Gastroesophageal sphincter (tissue), 4 donors: ENCODE measurements around the gene UGGT1. TPM values are rescaled to one million over a fixed set of nuclear protein-coding genes. Genes with fewer than 3 reads are reported as not detected.

Experiments
- ATAC-seq: fragments of 150-250 bp; one replicate; pipeline ENCODE4 v1.9.1; 2016; ENCODE audit warnings: mild to moderate bottlenecking, moderate library complexity
- H3K27ac ChIP-seq, 4 donors: fragments of 200-600 bp; sonication (generic) in 3 of 4; 1 replicate in 3 of 4; 2 replicates in 1 of 4; pipeline ENCODE4 v1.5.1; 2016 to 2019
- H3K27me3 ChIP-seq: fragments of 200-600 bp; sonication (generic); one replicate; pipeline ENCODE4 v1.5.1; 2019
- H3K36me3 ChIP-seq, 2 donors: fragments of 200-600 bp; sonication (generic); one replicate each; pipeline ENCODE4 v1.5.1; 2019; ENCODE audit warnings: control low read depth in 1 of 2
- H3K4me1 ChIP-seq, 3 donors: fragments of 200-600 bp; sonication (generic); 1 replicate in 2 of 3; 2 replicates in 1 of 3; pipeline ENCODE4 v1.5.1; 2016 to 2019; ENCODE audit warnings: control low read depth in 2 of 3
- H3K4me3 ChIP-seq, 2 donors: fragments of 200-600 bp; sonication (generic); one replicate each; pipeline ENCODE4 v1.5.1; 2019; ENCODE audit warnings: mild to moderate bottlenecking in 1 of 2, moderate library complexity in 1 of 2
- H3K9me3 ChIP-seq, 3 donors: fragments of 200-600 bp; sonication (generic); one replicate each; pipeline ENCODE4 v1.5.1; 2017 to 2019; ENCODE audit warnings: control low read depth in 2 of 3
- EP300 ChIP-seq: sonication (generic); formaldehyde crosslinking; IDR thresholded peaks from one replicate; pipeline ENCODE4 v1.6.1; 2017; ENCODE audit warnings: antibody characterized with exemption, mild to moderate bottlenecking
- POLR2A ChIP-seq, 2 donors: fragments of 450-650 bp; IDR thresholded peaks; one replicate each; pipeline ENCODE4 v1.6.1; 2017; ENCODE audit warnings: antibody characterized with exemption in 2 of 2, mild to moderate bottlenecking in 2 of 2, moderate library complexity in 1 of 2
- POLR2AphosphoS5 ChIP-seq: sonication (generic); formaldehyde crosslinking; IDR thresholded peaks from one replicate; pipeline ENCODE4 v1.6.1; 2017; ENCODE audit warnings: antibody characterized with exemption
- WGBS, 2 donors: methylation state at CpG; one replicate each; pipeline ENCODE4 v1.1.5; 2018; ENCODE audit warnings: low coverage in 1 of 2; 5-methylcytosine and 5-hydroxymethylcytosine counted together
- total RNA-seq, 4 donors: library from RNA; depleted of rRNA; stranded (reverse); fragments of >200 nt; gene quantifications; one replicate each; pipeline ENCODE4 v1.1.0, GENCODE V29; 2016
- TF ChIP-seq, protein P1 (sequence below), 4 experiments: fragments of 200-600 bp in 2 of 4; fragments of 450-650 bp in 2 of 4; sonication (generic) in 1 of 4; IDR thresholded peaks; one replicate each; pipeline ENCODE4 v1.5.1; 2017 to 2019; ENCODE audit warnings: antibody characterized with exemption in 4 of 4, mild to moderate bottlenecking in 2 of 4, moderate library complexity in 2 of 4

UGGT1 gene
- total RNA-seq, 4 donors from 2014 or later, result 35.5 to 55.4 (median 43.4) TPM

GRCh38 chr2:128215897-128216642 is 125.1 kb downstream of the UGGT1 start:
- Histone ChIP-seq H3K4me1 (no peaks in the 10 kb centered on the region), H3K27me3 (no peaks in the 10 kb centered on the region), H3K4me3 (no peak overlapping the region), H3K36me3 (no peaks in the 10 kb centered on the region), H3K9me3 (no peaks in the 10 kb centered on the region), H3K27ac (no peak overlapping the region)
- no peak for ATAC-seq
- TF ChIP-seq EP300 (no peak), POLR2A (IDR thresholded peaks at IDR 0.05) (no peak), POLR2AphosphoS5 (no peak)
- TF ChIP-seq, protein P1, sequence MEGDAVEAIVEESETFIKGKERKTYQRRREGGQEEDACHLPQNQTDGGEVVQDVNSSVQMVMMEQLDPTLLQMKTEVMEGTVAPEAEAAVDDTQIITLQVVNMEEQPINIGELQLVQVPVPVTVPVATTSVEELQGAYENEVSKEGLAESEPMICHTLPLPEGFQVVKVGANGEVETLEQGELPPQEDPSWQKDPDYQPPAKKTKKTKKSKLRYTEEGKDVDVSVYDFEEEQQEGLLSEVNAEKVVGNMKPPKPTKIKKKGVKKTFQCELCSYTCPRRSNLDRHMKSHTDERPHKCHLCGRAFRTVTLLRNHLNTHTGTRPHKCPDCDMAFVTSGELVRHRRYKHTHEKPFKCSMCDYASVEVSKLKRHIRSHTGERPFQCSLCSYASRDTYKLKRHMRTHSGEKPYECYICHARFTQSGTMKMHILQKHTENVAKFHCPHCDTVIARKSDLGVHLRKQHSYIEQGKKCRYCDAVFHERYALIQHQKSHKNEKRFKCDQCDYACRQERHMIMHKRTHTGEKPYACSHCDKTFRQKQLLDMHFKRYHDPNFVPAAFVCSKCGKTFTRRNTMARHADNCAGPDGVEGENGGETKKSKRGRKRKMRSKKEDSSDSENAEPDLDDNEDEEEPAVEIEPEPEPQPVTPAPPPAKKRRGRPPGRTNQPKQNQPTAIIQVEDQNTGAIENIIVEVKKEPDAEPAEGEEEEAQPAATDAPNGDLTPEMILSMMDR (IDR thresholded peaks at IDR 0.05), result no peak
- 89 to 90% methylated on average over 5 to 9 of the region's 10 CpGs for WGBS, 2 donors

- 49 to 63% methylated on average over 3 to 4 of the region's 4 CpGs for WGBS, 2 donors
- ATAC-seq, result no peak
- Histone ChIP-seq H3K27ac (no peak overlapping the region), H3K27me3 (no peaks in the 10 kb centered on the region), H3K4me1 (no peaks in the 10 kb centered on the region), H3K36me3 (no peaks in the 10 kb centered on the region), H3K9me3 (no peaks in the 10 kb centered on the region), H3K4me3 (no peak overlapping the region)
- no peak for TF ChIP-seq POLR2A (IDR thresholded peaks at IDR 0.05)
Observed at GRCh38 chr2:128217671-128218070, 126.7 kb downstream of the UGGT1 start.

GRCh38 chr2:128219891-128220290 is 128.9 kb downstream of the UGGT1 start:
- no peaks in the 10 kb centered on the region for H3K9me3 ChIP-seq
- no peak for ATAC-seq
- H3K4me1 ChIP-seq, result no peaks in the 10 kb centered on the region
- no peak for TF ChIP-seq POLR2AphosphoS5
- no peak for TF ChIP-seq EP300
- TF ChIP-seq POLR2A (IDR thresholded peaks at IDR 0.05), result no peak
- TF ChIP-seq, protein P1 (IDR thresholded peaks at IDR 0.05), result no peak
- H3K27ac ChIP-seq, result no peak overlapping the region
- no peak overlapping the region for H3K4me3 ChIP-seq
- H3K36me3 ChIP-seq, result no peaks in the 10 kb centered on the region
- H3K27me3 ChIP-seq, result no peaks in the 10 kb centered on the region
- 70 to 76% methylated on average over 6 to 8 of the region's 8 CpGs for WGBS, 2 donors

GRCh38 chr2:128227862-128228261 is 136.9 kb downstream of the UGGT1 start:
- no peaks in the 10 kb centered on the region for H3K36me3 ChIP-seq
- H3K4me1 ChIP-seq, result peaks cover 0 to 5% (median 0%) of the 10 kb centered on the region in 3 donors
- ATAC-seq, result no peak
- H3K27ac ChIP-seq, result no peak overlapping the region
- WGBS, 2 donors, result 100% methylated on average over 1 of the region's 1 CpG; no CpG with 5 or more reads in 1 of the 2 donors
- no peak overlapping the region for H3K4me3 ChIP-seq
- no peaks in the 10 kb centered on the region for H3K27me3 ChIP-seq
- TF ChIP-seq POLR2AphosphoS5, result no peak
- H3K9me3 ChIP-seq, result no peaks in the 10 kb centered on the region

DNA sequence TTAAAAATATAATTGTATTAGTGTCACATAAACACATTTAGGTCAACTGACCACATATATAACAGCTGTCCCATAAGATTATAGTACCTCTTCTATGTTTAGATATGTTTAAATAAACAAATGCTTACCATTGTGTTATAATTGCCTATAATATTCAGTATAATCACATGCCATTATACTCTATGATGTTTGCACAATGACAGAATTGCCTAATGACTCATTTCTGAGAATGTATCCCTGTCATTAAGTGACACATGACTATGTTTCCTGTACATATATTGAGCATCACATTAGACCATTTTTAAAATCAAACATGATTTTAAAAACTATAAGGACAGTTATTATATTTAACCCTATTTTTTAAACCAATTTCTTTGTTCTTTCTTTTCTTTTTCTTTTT is 137.9 kb downstream of the UGGT1 start:
- TF ChIP-seq POLR2AphosphoS5, result no peak
- TF ChIP-seq POLR2A (IDR thresholded peaks at IDR 0.05), result no peak
- TF ChIP-seq EP300, result no peak
- TF ChIP-seq, protein P1 (IDR thresholded peaks at IDR 0.05), result no peak
- H3K27me3 ChIP-seq, result no peaks in the 10 kb centered on the region
- H3K36me3 ChIP-seq, result no peaks in the 10 kb centered on the region
- H3K9me3 ChIP-seq, result no peaks in the 10 kb centered on the region
- H3K4me3 ChIP-seq, result no peak overlapping the region
- H3K27ac ChIP-seq, result no peak overlapping the region
- H3K4me1 ChIP-seq, result peaks cover 0 to 12% (median 3%) of the 10 kb centered on the region in 3 donors
- ATAC-seq, result no peak
